ENCODE results near the gene TGM5.

Gene TGM5

DNA sequence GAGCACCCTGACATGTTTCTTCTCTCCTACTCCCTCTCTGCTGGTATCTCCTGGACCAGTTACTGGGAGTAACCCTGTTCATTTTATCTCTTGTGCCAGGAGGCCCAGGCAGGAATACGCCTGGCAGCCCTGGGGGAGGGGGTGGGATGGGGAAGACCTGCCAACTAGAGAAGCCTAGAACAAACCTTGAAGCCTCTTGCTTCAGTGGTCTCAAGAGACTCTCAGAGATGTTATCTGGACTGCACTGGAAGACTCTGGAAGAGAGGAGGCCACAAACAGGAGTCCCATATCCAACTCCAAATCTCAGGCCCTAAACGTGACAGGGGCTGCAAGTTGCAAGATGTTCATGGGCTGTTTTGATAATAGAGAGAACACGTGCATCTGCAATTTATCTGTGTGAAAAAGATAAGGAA is 45.7 kb downstream of the TGM5 start, which contains the start of gene EPB42:
Gene EPB42, minus strand, starts transcription at position 28 of the 413 bp plus-strand sequence. CDS start 193 bp downstream, outside the sequence.
- in situ Hi-C loops (cut with MboI; ENCODE audit: low sequenced_read_pairs): no loop called here

- in situ Hi-C loops (cut with MboI; ENCODE audit: low sequenced_read_pairs): no loop called here
Measured at GRCh38 chr15:43219929-43220928, 46.5 kb downstream of the TGM5 start.

DNA sequence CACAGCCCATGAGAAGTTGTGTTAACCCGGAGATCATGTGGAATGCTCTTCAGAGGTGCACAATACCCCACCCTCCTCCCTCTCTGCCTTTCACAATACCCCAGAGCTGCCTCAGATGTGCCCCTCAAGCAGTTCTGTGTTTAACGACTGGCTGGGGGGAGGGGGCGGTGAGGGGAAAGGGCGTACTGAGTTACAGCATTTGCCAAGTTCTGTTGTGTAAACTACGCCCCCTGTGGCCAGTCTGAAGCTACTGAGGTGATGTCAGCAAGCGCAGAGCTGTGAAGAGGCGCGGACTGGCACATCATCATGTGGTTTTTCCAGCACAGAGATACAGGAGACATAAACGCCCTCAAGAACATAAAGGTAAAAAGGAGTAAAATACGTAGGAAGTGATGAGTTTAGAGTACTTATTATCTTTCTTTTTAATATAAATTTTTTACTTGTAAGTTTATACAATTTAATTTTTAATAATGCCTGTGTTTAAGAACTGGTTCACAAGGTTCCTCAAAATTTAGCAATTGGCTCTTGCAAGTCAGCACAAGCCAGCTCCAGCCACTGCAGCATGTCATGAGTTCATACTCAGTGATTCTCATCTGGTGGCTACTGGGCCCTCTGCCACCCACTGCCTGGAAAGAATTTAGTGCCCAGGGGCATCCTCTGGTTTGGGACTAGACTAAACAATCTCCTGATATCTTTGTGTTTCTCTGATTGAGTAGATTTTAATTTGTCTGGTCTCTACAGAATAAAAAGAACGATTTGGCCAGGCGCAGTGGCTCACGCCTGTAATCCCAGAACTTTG is 47.6 kb downstream of the TGM5 start:
- in situ Hi-C loops (cut with MboI; ENCODE audit: low sequenced_read_pairs): no loop called here

- in situ Hi-C loops (cut with MboI; ENCODE audit: low sequenced_read_pairs): no loop called here
Measured at GRCh38 chr15:43215961-43216360, 50.8 kb downstream of the TGM5 start.

- in situ Hi-C loops (cut with MboI; ENCODE audit: low sequenced_read_pairs): no loop called here
Measured at GRCh38 chr15:43214592-43215295, 52.0 kb downstream of the TGM5 start.

DNA sequence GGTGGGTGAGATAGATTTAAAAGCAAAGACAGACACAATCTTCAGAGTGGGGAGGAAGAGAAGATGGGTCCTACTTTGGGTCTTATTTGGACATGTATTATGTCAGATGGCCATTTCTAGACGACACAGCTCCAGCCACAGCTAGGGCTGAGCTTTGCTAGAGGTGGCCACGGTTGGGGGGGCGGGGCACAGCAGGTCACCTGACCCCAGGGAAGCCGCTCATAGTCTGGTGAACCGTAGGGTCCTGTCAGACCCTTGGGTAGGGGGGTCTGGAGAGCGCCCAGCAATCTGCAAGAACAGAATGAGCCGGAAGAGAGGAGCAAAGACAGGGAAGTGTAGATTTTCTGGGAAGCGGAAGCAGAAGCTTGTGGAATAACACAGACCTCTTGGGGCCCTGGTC is 52.6 kb downstream of the TGM5 start:
- in situ Hi-C loops (cut with MboI; ENCODE audit: low sequenced_read_pairs): no loop called here

DNA sequence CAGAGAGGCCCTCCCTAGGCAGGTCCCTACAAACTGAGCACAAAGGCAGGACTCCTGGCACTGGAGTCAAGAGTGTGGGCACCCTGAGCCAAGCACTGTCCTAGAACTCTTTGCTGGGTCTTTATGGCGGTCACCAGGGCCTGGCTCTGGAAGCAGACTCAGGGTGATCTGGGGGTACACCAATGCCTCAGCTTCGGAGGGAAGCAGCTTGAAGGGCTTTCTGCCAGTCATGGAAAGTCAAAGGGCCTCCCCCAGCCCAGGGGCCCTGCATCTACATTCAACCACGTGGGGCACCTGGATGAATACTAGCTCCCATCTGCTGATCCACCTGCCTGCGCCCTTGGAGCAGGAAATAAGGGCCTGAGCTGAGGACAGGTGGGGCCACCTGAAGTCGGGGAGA is 53.3 kb downstream of the TGM5 start:
- in situ Hi-C loops (cut with MboI; ENCODE audit: low sequenced_read_pairs): no loop called here

- in situ Hi-C loops (cut with MboI; ENCODE audit: low sequenced_read_pairs): no loop called here
Measured at GRCh38 chr15:43212951-43213350, 53.8 kb downstream of the TGM5 start.

- in situ Hi-C loops (cut with MboI; ENCODE audit: low sequenced_read_pairs): no loop called here
Measured at GRCh38 chr15:43212299-43212698, 54.4 kb downstream of the TGM5 start.

GRCh38 chr15:43211224-43211735 is 55.4 kb downstream of the TGM5 start:
- in situ Hi-C loops (cut with MboI; ENCODE audit: low sequenced_read_pairs): no loop called here

- in situ Hi-C loops (cut with MboI; ENCODE audit: low sequenced_read_pairs): no loop called here
Measured at GRCh38 chr15:43210807-43211206, 55.9 kb downstream of the TGM5 start.

DNA sequence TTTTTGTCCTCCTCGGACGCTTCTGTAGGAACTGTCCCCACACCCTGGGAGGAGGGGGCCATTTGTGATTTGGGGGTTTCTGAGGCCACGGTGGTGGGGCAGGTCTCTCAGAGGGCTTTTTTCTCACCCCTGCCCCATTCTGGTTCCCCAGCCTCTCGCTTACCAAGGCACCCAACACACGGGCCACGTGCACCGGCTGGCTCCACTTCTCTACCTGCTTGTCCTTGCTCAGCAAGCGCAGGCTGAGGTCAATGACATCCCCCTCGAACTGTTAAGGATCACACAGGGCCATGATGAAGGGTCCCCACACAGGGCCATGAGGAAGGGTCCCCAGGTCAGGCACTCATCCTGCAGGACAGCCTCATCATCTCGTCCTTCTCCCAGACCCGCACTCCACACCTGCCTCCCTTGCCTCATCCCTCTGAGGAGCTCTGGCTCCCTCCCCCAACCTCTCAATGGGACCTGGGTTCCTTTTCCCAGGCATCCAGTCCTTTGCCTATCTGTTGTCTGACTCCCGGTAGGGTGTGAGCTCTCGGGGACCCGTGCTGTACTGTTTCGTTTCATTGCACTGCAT is 56.5 kb downstream of the TGM5 start:
- in situ Hi-C loops (cut with MboI; ENCODE audit: low sequenced_read_pairs): no loop called here

- in situ Hi-C loops (cut with MboI; ENCODE audit: low sequenced_read_pairs): no loop called here
Measured at GRCh38 chr15:43209059-43209824, 57.5 kb downstream of the TGM5 start.

DNA sequence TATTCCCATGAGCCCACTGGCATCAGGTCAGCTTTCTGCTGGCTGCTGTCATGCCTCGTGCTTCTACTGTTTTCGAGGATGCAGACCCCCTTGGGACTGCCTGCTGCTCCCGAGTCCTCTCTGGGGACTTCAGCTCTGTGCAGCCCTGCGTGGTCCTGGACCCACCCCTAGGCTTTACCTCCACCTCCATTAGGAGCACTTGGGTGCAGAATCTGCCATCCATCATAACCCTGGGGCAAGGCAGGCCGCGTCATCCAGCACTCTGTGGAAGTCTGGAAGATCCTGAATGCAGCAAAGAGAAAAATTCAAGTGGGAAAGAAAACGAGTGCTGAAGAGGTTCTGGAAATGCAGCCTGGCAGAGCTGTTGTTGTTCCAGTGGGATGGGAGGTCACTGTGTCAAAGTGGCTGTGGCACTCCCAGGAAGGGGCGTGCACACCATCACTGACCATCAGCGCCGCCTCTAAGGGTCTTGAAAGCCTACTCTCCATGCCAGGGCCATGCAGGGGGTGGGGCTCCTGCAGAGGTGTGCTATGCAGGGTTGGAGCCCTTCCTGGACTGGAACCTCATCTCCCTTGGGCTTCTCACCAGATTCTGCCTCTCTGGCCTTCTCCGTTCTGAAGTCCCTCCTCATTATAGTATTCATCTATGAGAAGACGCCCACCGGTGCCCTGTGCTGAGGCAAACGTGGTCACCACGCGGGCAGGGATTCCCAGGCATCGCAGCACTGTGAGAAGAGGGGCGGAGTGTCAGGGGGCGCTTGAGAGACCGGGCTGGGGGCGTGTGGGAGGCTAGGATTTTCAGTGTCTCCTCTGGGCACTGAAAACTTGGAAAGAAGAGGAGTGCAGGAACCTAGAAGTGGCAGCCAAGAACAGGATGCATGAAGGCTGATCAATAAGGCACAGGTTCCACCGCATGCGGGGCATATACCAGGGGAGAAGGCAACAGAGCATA is 58.4 kb downstream of the TGM5 start:
- in situ Hi-C loops (cut with MboI; ENCODE audit: low sequenced_read_pairs): no loop called here

- in situ Hi-C loops (cut with MboI; ENCODE audit: low sequenced_read_pairs): no loop called here
Measured at GRCh38 chr15:43207024-43207423, 59.7 kb downstream of the TGM5 start.

DNA sequence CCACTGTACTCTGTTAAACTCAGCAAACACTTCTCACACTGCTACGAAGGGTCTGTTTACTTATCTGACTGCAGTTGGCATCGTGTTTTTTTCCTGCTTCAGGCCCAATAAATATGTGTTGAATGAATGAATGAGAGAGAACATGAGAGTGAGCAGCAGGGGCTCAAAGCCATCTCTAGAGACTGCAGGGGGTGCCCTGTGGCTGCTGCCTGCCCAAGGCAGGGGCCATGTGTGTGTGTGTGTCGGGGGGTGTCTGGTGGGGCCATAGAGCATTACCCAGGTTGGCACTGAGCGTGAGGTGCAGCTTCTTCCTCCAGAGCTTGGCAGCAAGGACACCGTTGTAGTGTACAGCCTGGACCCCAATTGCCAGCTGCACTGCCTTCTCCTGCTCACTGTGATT is 60.7 kb downstream of the TGM5 start:
- in situ Hi-C loops (cut with MboI; ENCODE audit: low sequenced_read_pairs): no loop called here

- in situ Hi-C loops (cut with MboI; ENCODE audit: low sequenced_read_pairs): no loop called here
Measured at GRCh38 chr15:43204016-43204901, 62.5 kb downstream of the TGM5 start.
